Body of pancreas (tissue), 4 donors: ENCODE measurements around the gene GSDMA.

ENCODE experiments used
- CTCF ChIP-seq, 7 experiments: fragments of 450-650 bp in 4 of 7; fragments of 200-600 bp in 3 of 7; sonication (generic) in 3 of 7; IDR thresholded peaks; one replicate each; pipeline ENCODE4 v1.5.1; 2016 to 2019; ENCODE audit warnings: antibody characterized with exemption in 7 of 7
- POLR2A ChIP-seq, 3 donors: fragments of 450-650 bp; IDR thresholded peaks; one replicate each; pipeline ENCODE4 v1.6.1; 2016; ENCODE audit warnings: antibody characterized with exemption in 3 of 3, mild to moderate bottlenecking in 2 of 3

GRCh38 chr17:39965017-39965699, 2.4 kb downstream of the GSDMA start:
- TF ChIP-seq CTCF (IDR thresholded peaks at IDR 0.05) (no peak), POLR2A (IDR thresholded peaks at IDR 0.05) (no peak)
